Neural cell (in vitro differentiated cells): ENCODE data around the gene ARSK. TPM values are rescaled to one million over a fixed set of nuclear protein-coding genes. Genes with fewer than 3 reads are reported as not detected.

Experiments used
- H2AFZ ChIP-seq: fragments of 200-600, 300-800 bp; sonication (generic), shearing (Covaris generic); 2 replicates; pipeline ENCODE4 v1.6.0; 2014; ENCODE audit warnings: low read depth, mild to moderate bottlenecking, antibody characterized with exemption, low read length, moderate library complexity
- H3F3A ChIP-seq: fragments of 200-600 bp; shearing (Covaris generic); 2 replicates; pipeline ENCODE4 v1.6.1; 2016; ENCODE audit warnings: mild to moderate bottlenecking, moderate library complexity, mixed read lengths, antibody characterized with exemption, low read length; ENCODE audit not compliant: insufficient read depth, poor library complexity, severe bottlenecking
- H3K27ac ChIP-seq: fragments of 200-600, 300-800 bp; sonication (generic), shearing (Covaris generic); 2 replicates; pipeline ENCODE4 v1.5.1; 2014; ENCODE audit warnings: mild to moderate bottlenecking, low read length, moderate library complexity
- H3K27me3 ChIP-seq: fragments of 300-800, 200-600 bp; sonication (generic), shearing (Covaris generic); 2 replicates; pipeline ENCODE4 v1.6.0; 2014; ENCODE audit warnings: mild to moderate bottlenecking, low read depth, low read length, moderate library complexity; ENCODE audit not compliant: insufficient read depth
- H3K36me3 ChIP-seq: fragments of 300-800, 200-600 bp; sonication (generic), shearing (Covaris generic); 2 replicates; pipeline ENCODE4 v1.5.1; 2014; ENCODE audit warnings: mild to moderate bottlenecking, antibody characterized with exemption, low read length, moderate library complexity; ENCODE audit not compliant: insufficient read depth
- H3K4me2 ChIP-seq: fragments of 300-800, 200-600 bp; sonication (generic), shearing (Covaris generic); 2 replicates; pipeline ENCODE4 v1.6.0; 2014; ENCODE audit warnings: mild to moderate bottlenecking, low read length
- H3K4me3 ChIP-seq: fragments of 300-800, 200-600 bp; sonication (generic), shearing (Covaris generic); 2 replicates; pipeline ENCODE4 v1.5.1; 2014; ENCODE audit warnings: mild to moderate bottlenecking, low read length, moderate library complexity
- H3K79me2 ChIP-seq: fragments of 200-600 bp; shearing (Covaris generic); replicated peaks from 2 replicates; pipeline ENCODE4 v1.6.0; 2014; ENCODE audit warnings: mild to moderate bottlenecking, low read length, moderate library complexity; ENCODE audit not compliant: insufficient read depth
- H3K9ac ChIP-seq: fragments of 300-800, 200-600 bp; sonication (generic), shearing (Covaris generic); 2 replicates; pipeline ENCODE4 v1.6.1; 2016; ENCODE audit warnings: mild to moderate bottlenecking, low read length, mixed read lengths
- H3K9me2 ChIP-seq: fragments of 200-600 bp; shearing (Covaris generic); 2 replicates; pipeline ENCODE4 v1.6.1; 2016; ENCODE audit warnings: mild to moderate bottlenecking, low read length, mixed read lengths; ENCODE audit not compliant: insufficient read depth
- H3K9me3 ChIP-seq: fragments of 200-600, 300-800 bp; sonication (generic), shearing (Covaris generic); 2 replicates; pipeline ENCODE4 v1.6.1; 2016; ENCODE audit warnings: mild to moderate bottlenecking, mixed run types, low read length, moderate library complexity, mixed read lengths
- H4K20me1 ChIP-seq: fragments of 200-600 bp; shearing (Covaris generic); 2 replicates; pipeline ENCODE4 v1.6.1; 2016; ENCODE audit warnings: mild to moderate bottlenecking, mixed run types; ENCODE audit not compliant: insufficient read depth
- EP300 ChIP-seq: fragments of 450-650 bp; conservative IDR thresholded peaks from 2 replicates; pipeline ENCODE4 v1.6.1; 2014; ENCODE audit warnings: antibody characterized with exemption, mild to moderate bottlenecking, moderate library complexity; ENCODE audit not compliant: poor library complexity, severe bottlenecking
- EZH2 ChIP-seq: fragments of 200-600, 300-800 bp; shearing (Covaris generic), sonication (generic); IDR thresholded peaks from 2 replicates; pipeline ENCODE4 v1.6.1; 2014; ENCODE audit warnings: antibody characterized with exemption, low read length, borderline replicate concordance, mild to moderate bottlenecking; ENCODE audit not compliant: insufficient read depth, poor library complexity, severe bottlenecking
- MXI1 ChIP-seq: fragments of 450-650 bp; conservative IDR thresholded peaks from 2 replicates; pipeline ENCODE4 v1.6.1; 2014; ENCODE audit warnings: antibody characterized with exemption, mild to moderate bottlenecking; ENCODE audit not compliant: poor library complexity, severe bottlenecking
- POLR2AphosphoS5 ChIP-seq: IDR thresholded peaks from 2 replicates; pipeline ENCODE4 v1.6.1; 2012
- RAD21 ChIP-seq: fragments of 450-650 bp; conservative IDR thresholded peaks from 2 replicates; pipeline ENCODE4 v1.6.1; 2014; ENCODE audit warnings: antibody characterized with exemption, mild to moderate bottlenecking, moderate library complexity
- SMC3 ChIP-seq: fragments of 450-650 bp; conservative IDR thresholded peaks from 2 replicates; pipeline ENCODE4 v1.6.1; 2014; ENCODE audit warnings: antibody characterized with exemption, mild to moderate bottlenecking, moderate library complexity; ENCODE audit not compliant: poor library complexity
- TAF1 ChIP-seq: IDR thresholded peaks from 2 replicates; pipeline ENCODE4 v1.6.1; 2012; ENCODE audit warnings: low read depth
- polyA plus RNA-seq: library from polyadenylated mRNA; depleted of rRNA; stranded (reverse); fragments of >200 nt; gene quantifications from 2 replicates; pipeline ENCODE4 v1.2.3, GENCODE V29; 2014
- TF ChIP-seq, protein P1 (sequence below): fragments of 450-650 bp; IDR thresholded peaks from 2 replicates; pipeline ENCODE4 v1.5.1; 2014; ENCODE audit warnings: antibody characterized with exemption, mild to moderate bottlenecking, moderate library complexity; ENCODE audit not compliant: poor library complexity, severe bottlenecking
- TF ChIP-seq, protein P2 (sequence below): IDR thresholded peaks from 2 replicates; pipeline ENCODE4 v1.6.1; 2012; ENCODE audit warnings: borderline replicate concordance

Gene ARSK
- polyA plus RNA-seq, 1 donor from 2014 or later: 2.8 TPM

DNA sequence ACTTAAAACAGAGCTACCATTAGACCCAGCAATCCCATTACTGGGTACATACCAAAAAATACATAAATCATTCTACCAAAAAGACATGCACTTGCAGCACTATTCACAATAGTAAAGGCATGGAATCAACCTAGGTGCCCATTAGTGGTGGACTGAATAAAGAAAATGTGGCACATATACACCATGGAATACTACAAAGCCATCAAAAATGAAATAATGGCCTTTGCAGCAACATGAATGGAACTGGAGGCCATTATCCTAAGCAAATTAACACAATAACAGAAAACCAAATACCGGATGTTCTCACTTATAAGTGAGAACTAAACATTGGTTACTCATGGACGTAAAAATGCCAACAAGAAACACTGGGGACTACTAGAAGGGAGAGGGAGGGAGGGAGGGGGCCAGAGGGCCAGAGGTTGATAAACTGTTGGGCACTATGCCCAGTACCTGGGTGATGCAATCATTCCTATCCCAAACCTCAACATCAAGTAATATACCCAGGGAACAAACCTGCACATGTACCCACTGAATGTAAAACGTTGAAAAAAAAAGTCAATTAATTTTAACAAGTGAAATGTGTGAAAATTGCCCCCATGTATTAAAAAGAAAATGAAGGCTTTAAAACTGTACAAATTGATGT, 40.5 kb downstream of the ARSK start:
- no peaks in the 10 kb centered on the region for H3K27me3 ChIP-seq
- no peaks in the 10 kb centered on the region for H3K36me3 ChIP-seq
- H3K4me2 ChIP-seq: no peak overlapping the region
- TF ChIP-seq MXI1 (no peak), TAF1 (no peak), EZH2 (no peak)
- TF ChIP-seq, protein P1, sequence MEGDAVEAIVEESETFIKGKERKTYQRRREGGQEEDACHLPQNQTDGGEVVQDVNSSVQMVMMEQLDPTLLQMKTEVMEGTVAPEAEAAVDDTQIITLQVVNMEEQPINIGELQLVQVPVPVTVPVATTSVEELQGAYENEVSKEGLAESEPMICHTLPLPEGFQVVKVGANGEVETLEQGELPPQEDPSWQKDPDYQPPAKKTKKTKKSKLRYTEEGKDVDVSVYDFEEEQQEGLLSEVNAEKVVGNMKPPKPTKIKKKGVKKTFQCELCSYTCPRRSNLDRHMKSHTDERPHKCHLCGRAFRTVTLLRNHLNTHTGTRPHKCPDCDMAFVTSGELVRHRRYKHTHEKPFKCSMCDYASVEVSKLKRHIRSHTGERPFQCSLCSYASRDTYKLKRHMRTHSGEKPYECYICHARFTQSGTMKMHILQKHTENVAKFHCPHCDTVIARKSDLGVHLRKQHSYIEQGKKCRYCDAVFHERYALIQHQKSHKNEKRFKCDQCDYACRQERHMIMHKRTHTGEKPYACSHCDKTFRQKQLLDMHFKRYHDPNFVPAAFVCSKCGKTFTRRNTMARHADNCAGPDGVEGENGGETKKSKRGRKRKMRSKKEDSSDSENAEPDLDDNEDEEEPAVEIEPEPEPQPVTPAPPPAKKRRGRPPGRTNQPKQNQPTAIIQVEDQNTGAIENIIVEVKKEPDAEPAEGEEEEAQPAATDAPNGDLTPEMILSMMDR: no peak
- H3K9ac ChIP-seq: no peak overlapping the region
- H4K20me1 ChIP-seq: no peaks in the 10 kb centered on the region
- H3K9me2 ChIP-seq: no peaks in the 10 kb centered on the region
- no peak overlapping the region for H3K27ac ChIP-seq
- H3K9me3 ChIP-seq: no peaks in the 10 kb centered on the region
- no peak overlapping the region for H2AFZ ChIP-seq
- H3K79me2 ChIP-seq: no peaks in the 10 kb centered on the region
- H3F3A ChIP-seq: no peaks in the 10 kb centered on the region
- no peak overlapping the region for H3K4me3 ChIP-seq

DNA sequence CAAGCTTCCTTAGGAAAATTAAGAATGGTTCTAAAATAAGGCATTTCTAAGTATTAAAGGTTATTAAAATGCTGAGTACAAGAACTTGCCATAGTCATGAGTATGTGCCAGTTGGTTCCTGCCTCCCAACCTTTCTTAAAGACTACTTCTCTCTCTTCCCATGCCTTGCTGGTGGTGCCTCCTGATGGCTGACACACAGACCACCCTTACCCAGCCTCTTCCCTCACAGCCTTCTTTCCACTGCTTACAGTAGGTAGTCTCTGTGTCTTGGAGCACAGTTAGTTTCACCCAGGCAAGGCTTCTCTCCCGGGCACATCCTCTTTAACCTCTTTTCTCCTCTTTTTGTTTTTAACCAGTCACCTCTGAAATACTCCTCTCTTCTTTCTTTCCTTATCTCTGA, 44.4 kb downstream of the ARSK start:
- Histone ChIP-seq H3K4me2 (no peak overlapping the region), H3K79me2 (no peaks in the 10 kb centered on the region), H3K4me3 (no peak overlapping the region), H3K36me3 (no peaks in the 10 kb centered on the region), H3F3A (no peaks in the 10 kb centered on the region), H4K20me1 (no peaks in the 10 kb centered on the region), H2AFZ (no peak overlapping the region), H3K9me3 (no peaks in the 10 kb centered on the region), H3K27ac (no peak overlapping the region), H3K9me2 (no peaks in the 10 kb centered on the region), H3K9ac (no peak overlapping the region), H3K27me3 (no peaks in the 10 kb centered on the region)
- no peak for TF ChIP-seq SMC3
- TF ChIP-seq TAF1: no peak
- TF ChIP-seq EZH2: no peak
- TF ChIP-seq, protein P1: no peak
- TF ChIP-seq POLR2AphosphoS5: no peak
- TF ChIP-seq, protein P2, sequence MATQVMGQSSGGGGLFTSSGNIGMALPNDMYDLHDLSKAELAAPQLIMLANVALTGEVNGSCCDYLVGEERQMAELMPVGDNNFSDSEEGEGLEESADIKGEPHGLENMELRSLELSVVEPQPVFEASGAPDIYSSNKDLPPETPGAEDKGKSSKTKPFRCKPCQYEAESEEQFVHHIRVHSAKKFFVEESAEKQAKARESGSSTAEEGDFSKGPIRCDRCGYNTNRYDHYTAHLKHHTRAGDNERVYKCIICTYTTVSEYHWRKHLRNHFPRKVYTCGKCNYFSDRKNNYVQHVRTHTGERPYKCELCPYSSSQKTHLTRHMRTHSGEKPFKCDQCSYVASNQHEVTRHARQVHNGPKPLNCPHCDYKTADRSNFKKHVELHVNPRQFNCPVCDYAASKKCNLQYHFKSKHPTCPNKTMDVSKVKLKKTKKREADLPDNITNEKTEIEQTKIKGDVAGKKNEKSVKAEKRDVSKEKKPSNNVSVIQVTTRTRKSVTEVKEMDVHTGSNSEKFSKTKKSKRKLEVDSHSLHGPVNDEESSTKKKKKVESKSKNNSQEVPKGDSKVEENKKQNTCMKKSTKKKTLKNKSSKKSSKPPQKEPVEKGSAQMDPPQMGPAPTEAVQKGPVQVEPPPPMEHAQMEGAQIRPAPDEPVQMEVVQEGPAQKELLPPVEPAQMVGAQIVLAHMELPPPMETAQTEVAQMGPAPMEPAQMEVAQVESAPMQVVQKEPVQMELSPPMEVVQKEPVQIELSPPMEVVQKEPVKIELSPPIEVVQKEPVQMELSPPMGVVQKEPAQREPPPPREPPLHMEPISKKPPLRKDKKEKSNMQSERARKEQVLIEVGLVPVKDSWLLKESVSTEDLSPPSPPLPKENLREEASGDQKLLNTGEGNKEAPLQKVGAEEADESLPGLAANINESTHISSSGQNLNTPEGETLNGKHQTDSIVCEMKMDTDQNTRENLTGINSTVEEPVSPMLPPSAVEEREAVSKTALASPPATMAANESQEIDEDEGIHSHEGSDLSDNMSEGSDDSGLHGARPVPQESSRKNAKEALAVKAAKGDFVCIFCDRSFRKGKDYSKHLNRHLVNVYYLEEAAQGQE: no peak
- no peak for TF ChIP-seq MXI1
- TF ChIP-seq RAD21: no peak
- TF ChIP-seq EP300: no peak
